Muscle of leg (tissue), 11 donors: ENCODE data around the gene VPS13A. TPM values are rescaled to one million over a fixed set of nuclear protein-coding genes. Genes with fewer than 3 reads are reported as not detected.
"Not testable (repeated sequence)": the region's sequence is repeated elsewhere in the genome, so short reads cannot be mapped to it uniquely, and the experiment has no call there.

Experiments
- DNase-seq: peaks from one replicate; pipeline ENCODE4 v3.0.0; 2013
- H3K27ac ChIP-seq: one replicate; pipeline ENCODE4 v1.5.1; 2013; ENCODE audit warnings: mild to moderate bottlenecking, low read length, control low read depth
- H3K27me3 ChIP-seq: one replicate; pipeline ENCODE4 v1.6.1; 2013; ENCODE audit warnings: low read length; ENCODE audit not compliant: control insufficient read depth, insufficient read depth
- H3K36me3 ChIP-seq: one replicate; pipeline ENCODE4 v1.6.1; 2013; ENCODE audit warnings: low read length; ENCODE audit not compliant: control insufficient read depth, insufficient read depth
- H3K4me1 ChIP-seq: one replicate; pipeline ENCODE4 v1.6.1; 2013; ENCODE audit warnings: low read length; ENCODE audit not compliant: control insufficient read depth, insufficient read depth
- H3K4me3 ChIP-seq: one replicate; pipeline ENCODE4 v1.5.1; 2013; ENCODE audit warnings: low read length, control low read depth
- H3K9me3 ChIP-seq: replicated peaks from 2 replicates; pipeline ENCODE4 v1.6.1; 2013; ENCODE audit warnings: low read depth, low read length; ENCODE audit not compliant: control insufficient read depth
- WGBS: methylation state at CpG from one replicate; pipeline ENCODE4 v1.1.5; 2013; ENCODE audit warnings: missing lambda C conversion rate; ENCODE audit not compliant: insufficient coverage; 5-methylcytosine and 5-hydroxymethylcytosine counted together
- polyA plus RNA-seq, 8 donors: library from polyadenylated mRNA; unstranded; fragments of 120-200 nt; gene quantifications; one replicate each; pipeline versions ENCODE4 v1.2.1 to v1.2.3, GENCODE V29; 2013; ENCODE audit warnings: inconsistent platforms in 1 of 8, low replicate concordance in 1 of 8; ENCODE audit not compliant: insufficient read length in 8 of 8, insufficient read depth in 1 of 8
- total RNA-seq: library from RNA; stranded (reverse); fragments of 120-200 nt; gene quantifications from one replicate; pipeline ENCODE4 v1.2.4, GENCODE V29; 2013

VPS13A gene
- total and polyA plus RNA-seq, 9 donors: 8.7 to 18.4 (median 13.7) TPM

DNA sequence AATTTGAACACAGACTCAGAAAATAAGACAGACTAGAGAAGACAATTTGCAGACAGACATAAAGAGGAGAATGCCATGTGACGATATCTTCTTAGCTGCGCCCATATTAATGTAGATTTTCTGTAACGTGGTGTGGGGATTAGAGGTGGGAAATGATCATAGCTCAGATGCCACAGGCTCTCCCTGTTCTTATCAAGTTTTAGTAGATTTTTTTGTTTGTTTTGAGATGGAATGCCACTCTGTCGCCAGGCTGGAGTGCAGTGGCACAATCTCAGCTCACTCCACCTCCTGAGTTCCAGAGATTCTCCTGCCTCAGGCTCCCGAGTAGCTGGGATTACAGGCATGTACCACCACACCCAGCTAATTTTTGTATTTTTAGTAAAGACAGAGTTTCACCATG lies 59.4 kb downstream of the VPS13A start:
- WGBS: no CpG with 5 or more reads among the region's 5 CpGs
- H3K27ac ChIP-seq: no peak overlapping the region
- H3K27me3 ChIP-seq: no peaks in the 10 kb centered on the region
- no peaks in the 10 kb centered on the region for H3K9me3 ChIP-seq
- no peaks in the 10 kb centered on the region for H3K4me1 ChIP-seq
- no peaks in the 10 kb centered on the region for H3K36me3 ChIP-seq
- H3K4me3 ChIP-seq: no peak overlapping the region
- DNase-seq: no peak

DNA sequence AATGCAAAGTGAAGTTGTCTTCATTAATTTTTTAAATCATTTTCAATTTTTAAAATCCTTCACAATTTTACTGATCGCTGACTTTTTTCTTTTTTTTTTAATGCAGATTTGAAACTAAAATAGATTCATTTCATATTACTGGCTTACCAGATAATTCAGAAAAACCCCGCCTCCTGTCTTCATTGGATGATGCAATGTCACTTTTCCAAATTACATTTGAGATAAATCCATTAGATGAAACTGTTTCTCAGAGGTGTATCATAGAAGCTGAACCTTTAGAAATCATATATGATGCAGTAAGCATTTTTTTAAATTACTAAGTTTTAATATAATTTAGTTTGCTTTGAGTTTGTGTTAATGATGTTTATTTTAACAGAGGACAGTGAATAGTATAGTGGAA lies 60.6 kb downstream of the VPS13A start:
- no peak overlapping the region for H3K27ac ChIP-seq
- no CpG with 5 or more reads among the region's 2 CpGs for WGBS
- no peak for DNase-seq
- H3K27me3 ChIP-seq: no peaks in the 10 kb centered on the region
- no peaks in the 10 kb centered on the region for H3K36me3 ChIP-seq
- H3K4me3 ChIP-seq: no peak overlapping the region
- H3K4me1 ChIP-seq: no peaks in the 10 kb centered on the region
- H3K9me3 ChIP-seq: no peaks in the 10 kb centered on the region

GRCh38 chr9:77251050-77251449 lies 73.7 kb downstream of the VPS13A start:
- H3K27me3 ChIP-seq: no peaks in the 10 kb centered on the region
- no peak overlapping the region for H3K27ac ChIP-seq
- H3K9me3 ChIP-seq: no peaks in the 10 kb centered on the region
- no peaks in the 10 kb centered on the region for H3K36me3 ChIP-seq
- DNase-seq: no peak
- no peak overlapping the region for H3K4me3 ChIP-seq
- WGBS: no CpG with 5 or more reads among the region's 1 CpG
- no peaks in the 10 kb centered on the region for H3K4me1 ChIP-seq

DNA sequence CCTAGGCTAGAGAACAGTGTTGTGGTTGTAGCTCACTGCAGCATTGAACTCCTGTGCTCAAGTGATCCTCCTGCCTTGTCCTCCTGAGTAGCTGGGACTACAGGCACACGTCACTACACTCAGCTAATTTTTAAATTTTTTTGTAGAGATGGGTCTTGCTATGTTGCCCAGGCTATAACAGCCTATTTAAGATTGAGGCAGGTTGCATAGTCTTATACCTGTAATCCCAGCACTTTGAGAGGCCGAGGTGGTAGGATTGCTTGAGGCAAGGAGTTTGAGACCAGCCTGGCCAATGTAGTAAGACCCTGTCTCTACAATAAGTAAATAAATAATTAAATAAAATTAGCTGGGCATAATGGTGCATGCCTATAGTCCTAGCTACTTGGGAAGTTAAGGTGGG lies 79.9 kb downstream of the VPS13A start:
- Histone ChIP-seq H3K4me1 (no peaks in the 10 kb centered on the region), H3K9me3 (no peaks in the 10 kb centered on the region), H3K27me3 (no peaks in the 10 kb centered on the region), H3K27ac (no peak overlapping the region), H3K36me3 (no peaks in the 10 kb centered on the region), H3K4me3 (no peak overlapping the region)
- DNase-seq: no peak
- no CpG with 5 or more reads among the region's 2 CpGs for WGBS

DNA sequence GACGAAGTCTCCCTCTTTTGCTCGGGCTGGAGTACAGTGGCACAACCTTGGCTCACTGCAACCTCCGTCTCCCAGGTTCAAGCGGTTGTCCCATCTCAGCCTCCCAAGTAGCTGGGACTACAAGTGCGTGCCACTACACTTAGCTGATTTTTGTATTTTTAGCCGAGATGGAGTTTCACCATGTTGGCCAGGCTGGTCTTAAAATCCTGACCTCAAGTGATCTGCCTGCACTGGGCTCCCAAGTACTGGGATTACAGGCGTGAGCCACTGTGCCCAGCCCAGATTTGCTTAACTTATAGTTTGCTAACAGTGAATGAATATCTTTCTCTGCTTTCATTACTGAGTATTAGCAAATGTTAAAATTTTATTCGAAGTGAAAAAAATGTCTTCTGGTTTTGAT lies 84.3 kb downstream of the VPS13A start:
- no peaks in the 10 kb centered on the region for H3K36me3 ChIP-seq
- no peak for DNase-seq
- no peak overlapping the region for H3K4me3 ChIP-seq
- H3K27ac ChIP-seq: no peak overlapping the region
- no peaks in the 10 kb centered on the region for H3K9me3 ChIP-seq
- H3K4me1 ChIP-seq: no peaks in the 10 kb centered on the region
- no peaks in the 10 kb centered on the region for H3K27me3 ChIP-seq
- 92% methylated on average over 6 of the region's 8 CpGs for WGBS

DNA sequence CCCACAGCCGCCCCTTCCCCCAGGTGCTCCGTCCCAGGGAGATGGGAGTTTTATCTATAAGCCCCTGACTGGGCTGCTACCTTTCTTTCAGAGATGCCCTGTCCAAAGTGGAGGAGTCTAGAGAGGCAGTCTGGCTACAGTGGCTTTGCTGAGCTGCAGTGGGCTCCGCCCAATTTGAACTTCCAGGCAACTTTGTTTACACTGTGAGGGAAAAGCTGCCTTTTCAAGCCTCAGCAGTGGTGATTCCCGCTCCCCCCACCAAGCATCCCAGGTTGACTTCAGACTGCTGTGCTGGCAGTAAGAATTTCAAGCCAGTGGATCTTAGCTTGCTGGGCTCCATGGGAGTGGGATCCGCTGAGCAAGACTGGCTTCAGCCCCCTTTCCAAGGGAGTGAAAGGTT lies 90.4 kb downstream of the VPS13A start:
- H3K36me3 ChIP-seq, H3K9me3 ChIP-seq, H3K4me3 ChIP-seq, H3K4me1 ChIP-seq, DNase-seq, H3K27me3 ChIP-seq, H3K27ac ChIP-seq: not testable (repeated sequence)
- 86% methylated on average over 5 of the region's 5 CpGs for WGBS

DNA sequence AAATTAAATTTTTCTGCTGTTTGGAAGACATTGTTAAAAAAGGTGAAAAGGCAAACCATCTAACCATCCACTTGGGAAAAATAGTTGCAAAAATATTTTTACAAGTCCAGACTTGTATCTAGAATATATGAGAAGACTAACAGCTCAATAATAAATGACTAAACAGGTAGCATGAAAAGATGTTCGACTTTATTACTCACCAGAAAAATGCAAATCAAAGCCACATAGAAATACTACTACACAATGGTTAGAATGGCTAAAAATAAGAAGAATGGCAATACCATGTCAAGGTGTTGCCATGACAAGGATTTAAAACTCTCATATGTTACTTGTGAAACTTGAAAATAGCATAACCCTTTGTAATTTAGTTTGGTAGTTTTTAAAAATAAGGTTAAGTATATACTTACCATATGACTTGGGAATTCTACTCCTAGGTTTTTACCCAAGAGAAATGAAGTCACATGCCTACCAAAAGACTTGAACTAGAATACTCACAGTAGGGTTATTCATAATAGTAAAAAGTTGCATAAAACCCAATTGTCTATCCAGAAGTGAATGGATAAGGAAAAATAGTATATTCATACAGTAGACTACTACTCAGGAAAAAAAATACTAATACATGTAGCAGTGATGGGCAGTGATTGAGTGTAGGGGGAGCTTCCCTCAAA lies 93.8 kb downstream of the VPS13A start:
- no peak for DNase-seq
- Histone ChIP-seq H3K9me3 (no peaks in the 10 kb centered on the region), H3K27ac (no peak overlapping the region), H3K27me3 (no peaks in the 10 kb centered on the region), H3K4me3 (no peak overlapping the region), H3K4me1 (no peaks in the 10 kb centered on the region), H3K36me3 (no peaks in the 10 kb centered on the region)
- no CpG with 5 or more reads among the region's 1 CpG for WGBS

GRCh38 chr9:77276799-77277198 lies 99.5 kb downstream of the VPS13A start:
- no peak overlapping the region for H3K27ac ChIP-seq
- H3K36me3 ChIP-seq: no peaks in the 10 kb centered on the region
- H3K27me3 ChIP-seq: no peaks in the 10 kb centered on the region
- no peaks in the 10 kb centered on the region for H3K4me1 ChIP-seq
- H3K9me3 ChIP-seq: no peaks in the 10 kb centered on the region
- no peak for DNase-seq
- WGBS: no CpG with 5 or more reads among the region's 3 CpGs
- no peak overlapping the region for H3K4me3 ChIP-seq

- H3K27me3 ChIP-seq: no peaks in the 10 kb centered on the region
- no peak for DNase-seq
- H3K27ac ChIP-seq: no peak overlapping the region
- no peaks in the 10 kb centered on the region for H3K9me3 ChIP-seq
- WGBS: no CpG with 5 or more reads among the region's 3 CpGs
- H3K4me3 ChIP-seq: no peak overlapping the region
- H3K4me1 ChIP-seq: no peaks in the 10 kb centered on the region
- no peaks in the 10 kb centered on the region for H3K36me3 ChIP-seq
These were observed 100.4 kb downstream of the VPS13A start for GRCh38 chr9:77277719-77278118.

GRCh38 chr9:77283991-77284390 lies 106.7 kb downstream of the VPS13A start:
- Histone ChIP-seq H3K27ac (no peak overlapping the region), H3K27me3 (no peaks in the 10 kb centered on the region), H3K9me3 (no peaks in the 10 kb centered on the region), H3K4me3 (no peak overlapping the region), H3K36me3 (no peaks in the 10 kb centered on the region), H3K4me1 (no peaks in the 10 kb centered on the region)
- WGBS: 94% methylated on average over 2 of the region's 2 CpGs
- DNase-seq: no peak

- no peaks in the 10 kb centered on the region for H3K36me3 ChIP-seq
- WGBS: no CpG with 5 or more reads among the region's 7 CpGs
- H3K27me3 ChIP-seq: no peaks in the 10 kb centered on the region
- no peak overlapping the region for H3K27ac ChIP-seq
- no peaks in the 10 kb centered on the region for H3K4me1 ChIP-seq
- H3K4me3 ChIP-seq: no peak overlapping the region
- no peak for DNase-seq
- no peaks in the 10 kb centered on the region for H3K9me3 ChIP-seq
These were observed 107.3 kb downstream of the VPS13A start for GRCh38 chr9:77284616-77285015.
